Parathyroid adenoma (tissue), 2 donors: ENCODE measurements around the gene TENM4.

Experiments used
- H2AFZ ChIP-seq: fragments of 300-600 bp; sonication (generic); one replicate; pipeline ENCODE4 v1.7.0; 2017; ENCODE audit warnings: antibody characterized with exemption, mild to moderate bottlenecking
- H3K27ac ChIP-seq: fragments of 300-600 bp; sonication (generic); one replicate; pipeline ENCODE4 v1.7.0; 2017
- H3K27me3 ChIP-seq: fragments of 300-600 bp; sonication (generic); one replicate; pipeline ENCODE4 v1.7.0; 2017; ENCODE audit warnings: low read length; ENCODE audit not compliant: control insufficient read depth, insufficient read depth
- H3K36me3 ChIP-seq: fragments of 300-600 bp; sonication (generic); one replicate; pipeline ENCODE4 v1.7.0; 2017; ENCODE audit warnings: low read length; ENCODE audit not compliant: control insufficient read depth, insufficient read depth
- H3K4me1 ChIP-seq: fragments of 300-600 bp; sonication (generic); one replicate; pipeline ENCODE4 v1.7.0; 2017; ENCODE audit warnings: control low read depth
- H3K4me2 ChIP-seq: fragments of 300-600 bp; sonication (generic); one replicate; pipeline ENCODE4 v1.7.0; 2017; ENCODE audit warnings: low read length
- H3K4me3 ChIP-seq: fragments of 300-600 bp; sonication (generic); one replicate; pipeline ENCODE4 v1.7.0; 2017; ENCODE audit warnings: low read depth, low read length
- H3K79me2 ChIP-seq: fragments of 300-600 bp; sonication (generic); one replicate; pipeline ENCODE4 v1.7.0; 2017; ENCODE audit warnings: control low read depth
- H3K9ac ChIP-seq: fragments of 300-600 bp; sonication (generic); one replicate; pipeline ENCODE4 v1.7.0; 2017; ENCODE audit warnings: mild to moderate bottlenecking
- H3K9me3 ChIP-seq: fragments of 300-600 bp; sonication (generic); one replicate; pipeline ENCODE4 v1.7.0; 2017; ENCODE audit warnings: low read length; ENCODE audit not compliant: control insufficient read depth
- TF ChIP-seq, protein P1 (sequence below): fragments of 300-600 bp; sonication (generic); IDR thresholded peaks from one replicate; pipeline ENCODE4 v1.7.0; 2017; ENCODE audit warnings: antibody characterized with exemption, mild to moderate bottlenecking
- donor health status: primary hyperparathyroidism.

TENM4 gene

DNA sequence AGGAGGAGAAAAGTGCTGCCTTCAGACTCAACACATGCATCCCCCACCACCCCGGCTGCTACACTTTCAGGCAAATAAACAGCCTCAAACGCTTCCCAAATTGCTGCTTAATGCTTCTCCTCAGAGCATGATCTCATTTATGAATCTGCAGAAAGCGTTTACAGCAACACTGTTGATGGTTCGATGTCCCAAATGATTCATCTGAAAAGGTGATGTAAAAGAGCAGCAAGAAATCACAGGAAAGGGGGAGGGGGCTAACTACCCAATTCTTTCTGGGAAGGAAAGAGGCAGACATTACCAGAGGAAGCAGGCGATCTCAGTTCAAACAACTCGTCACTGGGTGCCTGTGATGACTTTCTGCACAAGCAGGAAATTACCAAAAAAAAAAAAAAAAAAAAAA lies 119.6 kb downstream of the TENM4 start:
- TF ChIP-seq, protein P1, sequence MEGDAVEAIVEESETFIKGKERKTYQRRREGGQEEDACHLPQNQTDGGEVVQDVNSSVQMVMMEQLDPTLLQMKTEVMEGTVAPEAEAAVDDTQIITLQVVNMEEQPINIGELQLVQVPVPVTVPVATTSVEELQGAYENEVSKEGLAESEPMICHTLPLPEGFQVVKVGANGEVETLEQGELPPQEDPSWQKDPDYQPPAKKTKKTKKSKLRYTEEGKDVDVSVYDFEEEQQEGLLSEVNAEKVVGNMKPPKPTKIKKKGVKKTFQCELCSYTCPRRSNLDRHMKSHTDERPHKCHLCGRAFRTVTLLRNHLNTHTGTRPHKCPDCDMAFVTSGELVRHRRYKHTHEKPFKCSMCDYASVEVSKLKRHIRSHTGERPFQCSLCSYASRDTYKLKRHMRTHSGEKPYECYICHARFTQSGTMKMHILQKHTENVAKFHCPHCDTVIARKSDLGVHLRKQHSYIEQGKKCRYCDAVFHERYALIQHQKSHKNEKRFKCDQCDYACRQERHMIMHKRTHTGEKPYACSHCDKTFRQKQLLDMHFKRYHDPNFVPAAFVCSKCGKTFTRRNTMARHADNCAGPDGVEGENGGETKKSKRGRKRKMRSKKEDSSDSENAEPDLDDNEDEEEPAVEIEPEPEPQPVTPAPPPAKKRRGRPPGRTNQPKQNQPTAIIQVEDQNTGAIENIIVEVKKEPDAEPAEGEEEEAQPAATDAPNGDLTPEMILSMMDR = no peak
- H3K4me1 ChIP-seq = no peaks in the 10 kb centered on the region
- no peaks in the 10 kb centered on the region for H3K79me2 ChIP-seq
- no peak overlapping the region for H3K4me3 ChIP-seq
- no peaks in the 10 kb centered on the region for H3K36me3 ChIP-seq
- H3K4me2 ChIP-seq = no peak overlapping the region
- H3K9me3 ChIP-seq = no peaks in the 10 kb centered on the region
- H3K27ac ChIP-seq = no peak overlapping the region
- H3K27me3 ChIP-seq = no peaks in the 10 kb centered on the region
- H2AFZ ChIP-seq = no peak overlapping the region
- no peak overlapping the region for H3K9ac ChIP-seq

- H3K4me3 ChIP-seq = no peak overlapping the region
- no peaks in the 10 kb centered on the region for H3K4me1 ChIP-seq
- H3K27ac ChIP-seq = no peak overlapping the region
- no peaks in the 10 kb centered on the region for H3K79me2 ChIP-seq
- no peaks in the 10 kb centered on the region for H3K9me3 ChIP-seq
- H3K36me3 ChIP-seq = no peaks in the 10 kb centered on the region
- H3K27me3 ChIP-seq = no peaks in the 10 kb centered on the region
- no peak overlapping the region for H2AFZ ChIP-seq
- H3K4me2 ChIP-seq = no peak overlapping the region
- TF ChIP-seq, protein P1 = no peak
- no peak overlapping the region for H3K9ac ChIP-seq
These were observed 125.7 kb downstream of the TENM4 start for GRCh38 chr11:79314906-79315689.

DNA sequence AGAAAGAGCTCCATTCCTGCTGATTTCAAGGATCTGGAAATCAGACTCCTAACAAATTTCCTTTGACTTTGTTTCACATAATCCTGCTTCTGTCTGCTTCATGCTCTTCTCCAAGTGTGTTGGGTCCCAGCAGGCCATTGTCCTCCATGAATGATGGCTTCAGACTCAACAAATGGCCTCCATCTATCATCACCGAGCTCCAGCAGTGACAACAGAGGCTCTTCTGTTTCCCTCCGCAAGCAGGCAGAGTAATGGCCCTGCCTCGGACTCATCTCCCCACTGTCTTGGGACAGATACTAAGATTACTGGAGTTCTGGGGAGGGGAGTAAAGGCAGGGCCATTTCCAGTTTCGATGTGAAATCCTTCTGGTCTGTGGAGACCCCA lies 127.3 kb downstream of the TENM4 start:
- H3K4me2 ChIP-seq = no peak overlapping the region
- no peak overlapping the region for H3K9ac ChIP-seq
- H3K36me3 ChIP-seq = no peaks in the 10 kb centered on the region
- no peaks in the 10 kb centered on the region for H3K9me3 ChIP-seq
- no peaks in the 10 kb centered on the region for H3K4me1 ChIP-seq
- no peak overlapping the region for H3K27ac ChIP-seq
- H3K27me3 ChIP-seq = no peaks in the 10 kb centered on the region
- TF ChIP-seq, protein P1 = no peak
- no peaks in the 10 kb centered on the region for H3K79me2 ChIP-seq
- no peak overlapping the region for H2AFZ ChIP-seq
- H3K4me3 ChIP-seq = no peak overlapping the region

- Histone ChIP-seq H3K4me1 (no peaks in the 10 kb centered on the region), H3K4me3 (no peak overlapping the region), H3K36me3 (no peaks in the 10 kb centered on the region), H3K4me2 (no peak overlapping the region), H3K9me3 (no peaks in the 10 kb centered on the region), H3K27ac (no peak overlapping the region), H3K9ac (no peak overlapping the region), H3K27me3 (no peaks in the 10 kb centered on the region), H3K79me2 (no peaks in the 10 kb centered on the region), H2AFZ (no peak overlapping the region)
- TF ChIP-seq, protein P1 = no peak
These were observed 128.0 kb downstream of the TENM4 start for GRCh38 chr11:79312617-79313529.
